ENCODE data around the gene CTTNBP2.

CTTNBP2 gene

GRCh38 chr7:117704063-117704462 is 169.2 kb downstream of the CTTNBP2 start:
- ChIA-PET CTCF (interaction anchor here (1.0 kb wide), 1 partner anchor 12 kb away, joined by 3 read pairs; no protein-coding TSS in a partner anchor), POLR2A (no interaction called here)
- no peak for TF ChIP-seq CTCF (IDR thresholded peaks at IDR 0.05; ENCODE audit: control extremely low read depth, extremely low read depth, low read depth, missing control alignments)
- no peak for DNase-seq (ENCODE audit: extremely low spot score)

GRCh38 chr7:117698018-117698417 is 175.2 kb downstream of the CTTNBP2 start:
- TF ChIP-seq CTCF (IDR thresholded peaks at IDR 0.05; ENCODE audit: control extremely low read depth, extremely low read depth, low read depth, missing control alignments) = no peak
- ChIA-PET CTCF (no interaction called here), POLR2A (no interaction called here)
- no peak for DNase-seq (ENCODE audit: extremely low spot score)

- ChIA-PET POLR2A (no interaction called here), CTCF (no interaction called here)
- no peak for TF ChIP-seq CTCF (IDR thresholded peaks at IDR 0.05; ENCODE audit: control extremely low read depth, extremely low read depth, low read depth, missing control alignments)
- DNase-seq (ENCODE audit: extremely low spot score) = no peak
Measured at GRCh38 chr7:117692338-117692737, 180.9 kb downstream of the CTTNBP2 start.

GRCh38 chr7:117690147-117690546 is 183.1 kb downstream of the CTTNBP2 start:
- ChIA-PET POLR2A (no interaction called here), CTCF (interaction anchor here (0.9 to 1.9 kb wide), 4 partner anchors 19 to 477 kb away, joined by 3 to 6 read pairs (median 4); no protein-coding TSS in a partner anchor)
- no peak for TF ChIP-seq CTCF (IDR thresholded peaks at IDR 0.05; ENCODE audit: control extremely low read depth, extremely low read depth, low read depth, missing control alignments)
- DNase-seq (ENCODE audit: extremely low spot score) = no peak

GRCh38 chr7:117689406-117689805 is 183.8 kb downstream of the CTTNBP2 start:
- CTCF ChIA-PET = interaction anchor here (1.6 kb wide), 1 partner anchor 18 kb away, joined by 4 read pairs; no protein-coding TSS in a partner anchor
- no peak for TF ChIP-seq CTCF (IDR thresholded peaks at IDR 0.05; ENCODE audit: control extremely low read depth, extremely low read depth, low read depth, missing control alignments)
- POLR2A ChIA-PET = no interaction called here
- no peak for DNase-seq (ENCODE audit: extremely low spot score)

- TF ChIP-seq CTCF (IDR thresholded peaks at IDR 0.05; ENCODE audit: control extremely low read depth, extremely low read depth, low read depth, missing control alignments) = no peak
- ChIA-PET CTCF (interaction anchor here (1.3 kb wide), 1 partner anchor 38 kb away, joined by 3 read pairs; no protein-coding TSS in a partner anchor), POLR2A (no interaction called here)
- no peak for DNase-seq (ENCODE audit: extremely low spot score)
Measured at GRCh38 chr7:117688126-117688525, 185.1 kb downstream of the CTTNBP2 start.
